HG03045 (cell line): ENCODE data around the gene CRTAC1.
"Not testable (repeated sequence)": the region's sequence is repeated elsewhere in the genome, so short reads cannot be mapped to it uniquely, and the experiment has no call there.

Experiments
- ATAC-seq: cut with Tn5 transposase; IDR thresholded peaks from one replicate; pipeline ENCODE4 v1.9.1; 2021; ENCODE audit warnings: mild to moderate bottlenecking, moderate library complexity; ENCODE audit not compliant: unreplicated experiment

Gene CRTAC1

GRCh38 chr10:97849103-97849686, 181.2 kb downstream of the CRTAC1 start:
- ATAC-seq = peak; percentile 28

GRCh38 chr10:97844678-97845077, 185.7 kb downstream of the CRTAC1 start:
- no peak for ATAC-seq

GRCh38 chr10:97843972-97844371, 186.4 kb downstream of the CRTAC1 start:
- not testable (repeated sequence) for ATAC-seq

GRCh38 chr10:97843281-97843671, 187.1 kb downstream of the CRTAC1 start:
- ATAC-seq = no peak

GRCh38 chr10:97842656-97843280, 187.7 kb downstream of the CRTAC1 start:
- ATAC-seq = no peak

GRCh38 chr10:97842114-97842513, 188.3 kb downstream of the CRTAC1 start:
- not testable (repeated sequence) for ATAC-seq

- not testable (repeated sequence) for ATAC-seq
These were observed 189.3 kb downstream of the CRTAC1 start for GRCh38 chr10:97841166-97841565.

GRCh38 chr10:97838091-97838490, 192.3 kb downstream of the CRTAC1 start:
- no peak for ATAC-seq

- no peak for ATAC-seq
These were observed 194.0 kb downstream of the CRTAC1 start for GRCh38 chr10:97836446-97836845.

GRCh38 chr10:97831259-97831658, 199.2 kb downstream of the CRTAC1 start:
- ATAC-seq = no peak

GRCh38 chr10:97830064-97830463, 200.4 kb downstream of the CRTAC1 start:
- no peak for ATAC-seq

- no peak for ATAC-seq
These were observed 201.7 kb downstream of the CRTAC1 start for GRCh38 chr10:97828721-97829120.

GRCh38 chr10:97827702-97828291, 202.6 kb downstream of the CRTAC1 start:
- no peak for ATAC-seq

GRCh38 chr10:97826892-97827291, 203.5 kb downstream of the CRTAC1 start:
- ATAC-seq = no peak

- no peak for ATAC-seq
These were observed 205.2 kb downstream of the CRTAC1 start for GRCh38 chr10:97825020-97825760.

GRCh38 chr10:97823734-97824133, 206.7 kb downstream of the CRTAC1 start:
- no peak for ATAC-seq

- no peak for ATAC-seq
These were observed 208.1 kb downstream of the CRTAC1 start for GRCh38 chr10:97822261-97822687.

GRCh38 chr10:97821308-97822038, 208.9 kb downstream of the CRTAC1 start:
- ATAC-seq = no peak

GRCh38 chr10:97820096-97820704, 210.2 kb downstream of the CRTAC1 start:
- ATAC-seq = no peak

- no peak for ATAC-seq
These were observed 211.8 kb downstream of the CRTAC1 start for GRCh38 chr10:97818572-97818971.

GRCh38 chr10:97816609-97817008, 213.8 kb downstream of the CRTAC1 start:
- ATAC-seq = no peak
